ENCODE data around the gene PRPH.
"Not testable (repeated sequence)": the region's sequence is repeated elsewhere in the genome, so short reads cannot be mapped to it uniquely, and the experiment has no call there.

Gene PRPH

DNA sequence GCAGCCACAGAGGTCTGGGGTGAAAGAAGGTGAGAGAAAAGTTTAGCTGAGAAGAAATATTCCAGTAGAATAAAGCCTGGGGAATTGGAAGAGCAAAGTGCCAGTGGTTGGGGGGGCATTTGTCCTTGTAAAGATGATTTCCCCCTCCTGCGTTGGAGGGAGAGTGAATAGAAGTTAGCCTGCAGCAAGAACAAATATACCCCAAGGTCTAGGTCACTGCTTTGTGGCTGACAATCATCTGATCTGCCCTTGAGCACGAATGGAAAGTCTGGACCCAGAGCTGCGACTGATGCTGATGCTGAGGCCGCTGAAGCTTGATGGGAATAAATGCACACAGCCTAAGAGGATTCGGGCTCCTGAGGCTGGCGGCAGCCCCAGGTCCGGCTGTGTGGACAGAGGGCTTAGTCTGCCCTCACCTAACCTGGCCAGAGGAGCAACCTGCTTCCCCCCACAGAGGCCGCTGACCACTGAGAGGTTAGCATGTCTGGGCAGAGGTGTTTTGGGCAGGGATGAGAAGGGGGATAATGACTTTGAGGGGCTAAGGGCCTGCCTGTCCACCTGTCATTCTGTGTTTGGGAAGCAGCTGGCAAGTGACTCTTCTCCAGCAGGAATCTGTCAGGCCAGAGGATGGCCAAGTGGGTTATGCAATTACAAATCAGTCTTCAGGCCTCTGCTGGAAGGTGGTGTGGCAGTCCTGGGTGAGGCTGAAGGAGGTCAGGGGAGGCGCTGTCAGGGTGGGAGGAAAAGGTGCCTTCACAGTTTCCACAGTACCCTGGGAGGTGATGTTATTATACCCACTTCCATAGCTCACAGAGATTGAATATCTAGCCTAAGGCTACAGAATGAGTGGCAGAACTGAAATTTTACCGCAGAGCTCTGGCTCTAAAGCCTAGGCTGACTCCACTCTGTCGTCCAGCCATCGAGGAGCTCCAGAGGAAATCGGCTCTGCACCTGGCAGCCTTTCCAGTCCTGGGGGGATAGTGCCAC is 18.4 kb upstream of the PRPH start:
- DNase-seq (ENCODE audit: low read depth): no peak

DNA sequence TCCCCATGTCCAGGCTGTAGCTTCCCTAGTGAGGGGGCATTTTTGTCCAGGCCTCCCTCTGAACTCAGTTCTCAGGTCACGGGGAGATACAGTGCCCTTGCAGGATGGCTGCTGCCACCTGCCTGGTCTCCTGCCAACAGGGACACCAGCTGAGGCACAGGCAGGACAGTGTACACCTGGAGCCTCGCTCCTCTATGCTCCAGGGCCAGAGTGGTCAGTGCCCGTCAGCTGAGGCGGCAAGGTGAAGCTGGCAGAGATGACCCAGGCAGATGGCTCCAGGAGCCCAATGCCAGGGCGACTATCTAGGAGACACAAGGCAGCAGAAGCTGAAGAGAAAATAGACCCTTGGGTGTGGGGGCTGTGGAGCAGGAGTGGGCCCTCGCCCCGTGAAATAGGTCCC is 17.5 kb upstream of the PRPH start:
- DNase-seq (ENCODE audit: low read depth): no peak

DNA sequence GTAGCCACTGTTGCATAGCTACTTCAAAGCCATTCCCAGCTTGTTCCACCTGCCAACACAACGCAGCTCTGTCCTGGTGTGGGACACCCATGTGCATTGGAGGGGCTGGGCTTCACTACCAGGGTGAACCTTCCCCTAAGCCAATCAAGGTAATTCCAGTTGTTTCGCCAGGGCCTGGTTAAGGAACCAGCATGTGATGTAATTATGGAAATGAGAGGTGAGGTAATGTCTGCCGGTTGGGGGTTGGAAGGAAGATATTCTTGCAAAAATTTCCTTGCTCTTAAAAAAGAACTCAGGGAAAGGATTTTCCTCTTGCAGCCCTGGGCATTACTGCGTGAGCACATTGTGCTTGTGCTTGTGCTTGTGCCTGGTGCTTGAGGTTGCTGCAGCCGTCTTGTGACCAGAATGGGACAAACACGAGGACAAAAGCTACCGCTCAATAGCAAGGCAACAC is 15.2 kb upstream of the PRPH start:
- DNase-seq (ENCODE audit: low read depth): no peak

DNA sequence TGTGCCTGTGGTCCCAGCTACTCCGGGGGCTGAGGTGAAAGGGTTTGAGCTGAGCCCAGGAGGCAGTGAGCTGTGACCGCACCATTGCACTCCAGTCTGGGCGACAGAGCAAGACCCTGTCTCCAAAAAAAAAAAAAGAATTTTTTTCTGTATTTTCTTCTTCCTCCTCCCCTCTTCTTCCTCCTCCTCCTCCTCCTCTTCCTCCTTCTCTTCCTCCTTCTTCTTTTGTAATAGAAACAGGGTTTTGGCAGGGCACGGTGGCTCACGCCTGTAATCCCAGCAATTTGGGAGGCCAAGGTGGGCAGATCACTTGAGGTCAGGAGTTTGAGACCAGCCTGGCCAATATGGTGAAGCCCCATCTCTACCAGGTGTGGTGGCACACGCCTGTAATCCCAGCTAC is 14.4 kb upstream of the PRPH start:
- DNase-seq (ENCODE audit: low read depth): not testable (repeated sequence)

DNA sequence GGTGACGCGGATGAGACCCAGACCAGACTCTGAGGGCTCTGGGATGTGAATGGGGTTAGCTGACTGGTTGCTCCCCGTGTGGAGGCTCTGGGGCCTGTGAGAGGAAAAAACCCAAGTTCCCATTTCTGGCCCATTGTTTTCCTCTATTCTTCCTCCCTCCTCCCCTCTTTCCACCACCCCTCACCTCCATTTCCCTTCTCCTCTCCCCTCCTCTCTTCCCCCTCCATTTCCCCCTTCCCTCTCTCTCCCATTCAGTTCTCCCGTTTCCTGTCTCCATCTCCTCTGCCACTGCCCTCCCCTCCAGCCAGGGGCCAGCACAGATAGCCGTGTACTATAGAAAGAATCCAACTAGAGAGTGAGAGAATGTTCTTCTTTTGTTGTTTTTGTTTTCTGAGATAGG is 12.6 kb upstream of the PRPH start:
- DNase-seq (ENCODE audit: low read depth): no peak

DNA sequence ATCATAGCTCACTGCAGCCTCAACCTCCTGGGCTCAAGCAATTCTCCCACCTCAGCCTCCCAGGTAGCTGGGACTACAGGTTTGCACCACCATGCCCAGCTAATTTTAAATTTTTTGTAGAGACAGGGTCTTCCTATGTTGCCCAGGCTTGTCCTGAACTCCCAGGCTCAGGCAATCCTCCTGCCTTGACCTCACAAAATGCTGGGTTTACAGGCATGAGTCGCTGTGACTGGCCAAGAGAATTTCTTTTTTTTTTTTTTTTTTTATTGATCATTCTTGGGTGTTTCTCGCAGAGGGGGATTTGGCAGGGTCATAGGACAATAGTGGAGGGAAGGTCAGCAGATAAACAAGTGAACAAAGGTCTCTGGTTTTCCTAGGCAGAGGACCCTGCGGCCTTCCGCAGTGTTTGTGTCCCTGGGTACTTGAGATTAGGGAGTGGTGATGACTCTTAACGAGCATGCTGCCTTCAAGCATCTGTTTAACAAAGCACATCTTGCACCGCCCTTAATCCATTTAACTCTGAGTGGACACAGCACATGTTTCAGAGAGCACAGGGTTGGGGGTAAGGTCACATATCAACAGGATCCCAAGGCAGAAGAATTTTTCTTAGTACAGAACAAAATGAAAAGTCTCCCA is 12.1 kb upstream of the PRPH start:
- DNase-seq (ENCODE audit: low read depth): not testable (repeated sequence)

DNA sequence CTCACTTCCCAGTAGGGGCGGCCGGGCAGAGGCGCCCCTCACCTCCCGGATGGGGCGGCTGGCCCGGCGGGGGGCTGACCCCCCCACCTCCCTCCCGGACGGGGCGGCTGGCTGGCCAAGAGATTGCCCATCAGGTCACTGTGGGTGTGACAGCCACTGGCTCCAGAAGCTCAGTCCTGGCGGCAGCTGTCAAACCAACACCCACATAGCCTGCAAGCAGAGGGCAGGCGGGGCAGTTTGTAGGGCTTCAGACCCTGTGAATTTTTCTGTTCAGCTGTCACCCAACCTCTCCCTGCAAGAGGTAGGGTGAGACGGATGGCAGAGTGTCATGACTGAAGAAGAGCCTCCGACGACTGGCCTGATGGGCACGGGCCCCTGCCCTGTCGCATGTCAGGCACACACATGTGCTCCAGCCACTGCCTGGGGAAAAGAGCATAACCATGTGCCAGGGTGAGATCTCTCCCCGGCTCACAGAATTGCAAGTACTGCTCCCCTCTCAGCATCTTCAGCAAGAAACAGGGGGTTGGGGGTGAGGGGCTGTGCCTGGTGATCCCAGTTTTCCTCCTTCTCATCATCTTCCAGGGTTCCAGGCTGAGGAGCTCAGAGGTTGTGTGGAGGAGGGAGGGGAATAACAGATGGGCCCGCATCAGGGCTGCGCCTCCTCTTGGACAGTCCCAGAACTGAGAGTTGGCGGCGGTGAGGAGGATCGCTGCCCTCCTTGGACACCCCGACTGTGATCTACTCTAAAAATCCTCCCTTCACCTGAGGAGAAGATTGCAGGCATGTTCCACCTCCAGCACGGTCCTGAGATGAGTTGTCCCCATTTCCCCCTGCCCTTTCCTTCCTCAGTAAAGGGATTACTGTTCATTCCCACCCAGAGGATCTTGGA is 11.2 kb upstream of the PRPH start:
- no peak for DNase-seq (ENCODE audit: low read depth)

DNA sequence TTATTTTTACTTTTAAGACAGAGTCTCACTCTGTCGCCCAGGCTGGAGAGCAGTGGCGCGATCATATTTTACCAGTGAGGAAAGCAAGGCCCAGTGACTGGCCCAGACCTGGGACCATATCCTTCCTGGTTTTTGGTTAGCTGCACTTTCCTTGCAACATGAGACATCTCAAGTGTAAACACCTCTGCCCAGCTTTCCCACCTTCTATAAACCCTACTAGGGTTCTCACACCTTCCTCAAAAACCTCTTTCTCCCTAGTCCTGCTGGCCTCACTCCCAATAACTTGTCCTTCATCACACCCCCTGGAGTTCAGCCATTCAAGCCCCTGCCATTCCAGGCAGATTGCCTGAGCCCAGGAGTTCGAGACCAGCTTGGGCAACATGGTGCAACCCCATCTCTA is 10.3 kb upstream of the PRPH start:
- DNase-seq (ENCODE audit: low read depth): no peak

DNA sequence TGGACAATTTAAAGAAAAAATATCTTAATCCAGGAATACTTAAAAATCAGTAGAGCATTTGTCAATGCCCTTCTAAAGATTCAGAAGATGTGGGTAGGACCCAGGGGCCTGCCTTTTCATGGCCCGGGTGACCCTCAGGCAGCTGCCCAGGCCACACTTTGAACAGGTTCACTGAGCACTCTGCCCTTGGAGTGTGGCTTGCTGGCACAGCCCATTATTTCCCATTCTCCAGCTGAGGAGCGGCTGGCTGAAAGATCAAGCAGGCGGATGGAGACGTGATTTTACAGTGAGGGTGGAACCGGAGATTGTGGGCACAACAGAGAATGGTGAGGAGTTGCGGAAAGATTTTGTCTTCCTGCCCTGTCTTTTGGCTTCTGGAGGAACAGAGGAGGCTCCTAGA is 7.1 kb upstream of the PRPH start:
- DNase-seq (ENCODE audit: low read depth): no peak

DNA sequence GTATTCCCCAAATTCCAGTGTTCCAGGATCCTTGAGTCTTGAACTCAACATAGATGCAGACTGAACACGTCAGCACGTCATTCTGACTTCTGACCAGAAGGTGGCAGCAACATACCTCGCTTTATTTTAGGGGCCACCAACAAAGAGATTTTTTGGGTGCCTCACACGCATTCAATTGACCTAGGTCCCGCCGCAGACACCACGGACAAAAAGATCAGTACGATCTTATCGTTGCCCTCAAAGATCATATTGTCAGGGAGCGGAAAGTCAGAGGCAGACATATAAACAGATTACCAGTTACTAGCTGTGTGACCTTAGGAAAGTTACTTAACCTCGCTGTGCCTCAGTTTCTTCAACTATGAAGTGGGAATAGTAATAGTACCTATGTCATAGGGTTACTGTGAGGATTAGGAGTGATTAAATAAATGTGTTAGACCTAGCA is 6.5 kb upstream of the PRPH start:
- DNase-seq (ENCODE audit: low read depth): peak; percentile 54

DNA sequence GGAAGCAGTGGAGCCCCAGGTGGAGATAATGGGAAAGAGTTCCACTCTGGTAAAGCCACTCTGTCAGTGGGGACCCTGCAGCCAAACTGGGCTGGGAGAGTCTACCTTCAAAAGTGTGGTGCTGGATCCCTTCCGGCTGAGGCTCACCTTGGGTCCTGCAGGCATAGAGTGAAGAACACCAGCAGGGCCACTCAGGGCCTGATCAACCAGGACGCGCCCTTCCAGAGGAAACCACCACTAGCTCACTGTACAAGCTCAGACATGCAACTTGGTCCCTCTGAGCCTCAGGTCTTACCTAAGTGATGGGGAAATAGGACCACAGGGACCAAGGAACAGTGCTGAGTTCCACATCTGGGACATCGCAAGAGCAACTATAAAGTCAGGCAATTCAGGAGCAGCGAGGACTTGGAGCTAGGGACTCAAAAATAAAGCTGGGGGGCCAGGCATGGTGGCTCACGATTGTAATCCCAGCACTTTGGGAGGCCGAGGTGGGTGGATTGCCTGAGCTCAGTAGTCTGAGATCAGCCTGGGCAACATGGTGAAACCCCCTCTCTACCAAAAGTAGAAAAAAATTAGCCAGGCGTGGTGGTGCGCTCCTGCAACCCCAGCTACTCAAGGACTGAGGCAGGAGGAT is 5.9 kb upstream of the PRPH start:
- no peak for DNase-seq (ENCODE audit: low read depth)

DNA sequence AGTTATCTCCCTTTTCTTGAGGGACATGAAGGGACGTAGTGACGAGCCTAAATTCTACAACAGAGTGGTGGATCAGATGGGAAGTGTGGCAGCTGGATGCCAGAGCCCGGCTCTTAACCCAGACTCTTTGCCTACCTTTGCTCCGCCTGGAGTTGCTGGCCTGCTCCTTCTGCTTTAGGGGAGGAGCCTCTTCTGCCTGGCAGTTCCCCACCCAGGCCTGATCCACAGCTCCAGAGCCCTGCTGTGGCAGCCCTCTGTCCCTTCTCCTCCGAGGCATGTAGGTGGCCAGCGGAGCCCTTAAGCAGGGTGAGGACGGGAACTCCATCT is 2.3 kb upstream of the PRPH start:
- DNase-seq (ENCODE audit: low read depth): no peak

DNA sequence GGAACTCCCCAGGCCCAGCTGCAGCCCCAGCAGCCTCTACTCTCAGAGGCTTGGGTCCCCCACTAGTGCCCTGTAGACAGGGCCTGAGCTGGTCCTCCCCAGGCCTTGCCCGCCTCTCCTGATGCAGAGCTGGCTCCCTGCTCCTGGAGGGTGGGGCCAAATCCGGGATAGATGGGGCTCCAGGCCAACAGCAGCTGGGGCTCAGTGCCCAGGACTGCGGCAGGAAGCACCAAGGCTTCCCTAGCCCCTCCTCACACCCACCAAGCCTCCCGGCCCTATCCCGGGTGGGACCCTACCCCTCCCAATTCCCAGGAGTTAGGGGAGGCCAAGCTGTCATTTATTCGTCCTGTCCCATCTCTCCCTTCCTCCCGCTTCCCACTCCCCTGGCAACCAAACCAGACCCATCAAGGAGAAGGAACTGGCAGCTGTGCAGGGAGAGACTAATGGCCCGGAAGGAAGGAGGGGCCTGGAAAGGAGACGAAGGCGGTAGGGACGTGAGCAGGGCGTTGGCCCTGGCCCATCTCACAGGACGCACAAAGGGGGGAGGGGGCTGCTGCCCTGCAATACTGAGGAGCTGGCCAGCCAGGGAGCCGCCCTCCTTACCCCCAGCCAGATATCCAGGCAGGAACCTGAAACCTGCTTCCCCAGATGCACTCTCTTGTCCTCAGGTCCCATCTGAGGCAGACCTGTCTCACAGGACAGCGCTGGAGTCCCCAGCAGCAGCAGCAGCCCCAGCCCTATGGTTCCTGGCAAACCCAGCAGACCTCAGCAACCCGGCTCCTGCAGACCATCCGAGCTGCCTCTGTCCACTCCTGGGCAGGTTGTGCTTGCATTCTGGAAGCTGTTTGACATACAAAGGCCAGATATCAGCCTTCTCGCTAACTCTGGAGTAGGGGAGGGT is 1.6 kb upstream of the PRPH start:
- no peak for DNase-seq (ENCODE audit: low read depth)

DNA sequence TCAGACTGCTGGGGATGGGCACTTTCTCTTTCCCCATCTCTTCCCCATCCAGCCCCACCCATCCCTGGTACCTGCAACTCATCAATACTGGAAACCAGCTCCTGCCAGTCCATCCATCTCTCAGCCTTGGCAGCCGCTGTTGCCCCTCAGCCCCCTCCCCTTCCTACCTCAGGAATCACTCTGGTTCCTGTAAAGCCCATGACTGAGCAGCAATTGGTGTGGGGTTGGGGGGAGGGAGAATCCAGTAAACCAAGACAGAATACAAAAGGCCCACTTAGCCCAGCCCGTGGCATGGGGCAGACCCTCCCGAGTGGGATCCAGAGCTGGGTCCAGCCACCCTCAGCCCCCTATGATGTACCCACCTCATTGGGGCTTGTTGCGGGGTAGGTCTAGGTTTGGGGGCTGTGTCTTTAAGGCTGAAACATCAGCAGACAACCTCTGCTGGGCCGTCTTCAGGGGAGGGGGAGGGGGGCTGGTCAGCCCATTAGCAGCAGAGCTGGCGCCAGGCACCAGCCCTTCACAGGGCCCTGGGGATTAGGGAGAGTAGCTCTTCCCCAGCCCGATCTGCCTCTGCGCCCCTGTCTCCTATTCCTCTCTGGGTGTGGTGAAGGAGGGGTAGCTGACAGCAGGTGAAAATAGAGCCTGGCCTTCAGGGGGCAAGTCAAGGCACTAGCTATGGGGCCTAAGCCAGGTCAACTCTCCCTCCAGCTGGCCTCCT is 702 bp upstream of the PRPH start:
- DNase-seq (ENCODE audit: low read depth): no peak

DNA sequence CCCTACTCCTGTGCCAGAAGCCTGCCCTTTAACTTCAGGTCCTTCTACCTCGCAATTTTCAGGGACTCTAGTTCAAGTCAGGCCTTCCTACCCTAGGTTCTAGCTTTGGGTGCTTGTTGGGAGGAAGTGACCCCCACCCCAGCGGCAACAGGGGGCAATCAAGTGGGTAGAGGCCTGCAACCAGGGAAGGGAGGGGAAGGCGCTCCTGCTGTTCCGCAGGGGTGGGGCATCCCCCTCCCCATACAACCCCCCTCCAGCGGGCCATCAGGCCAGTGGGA is 204 bp upstream of the PRPH start:
- no peak for DNase-seq (ENCODE audit: low read depth)

DNA sequence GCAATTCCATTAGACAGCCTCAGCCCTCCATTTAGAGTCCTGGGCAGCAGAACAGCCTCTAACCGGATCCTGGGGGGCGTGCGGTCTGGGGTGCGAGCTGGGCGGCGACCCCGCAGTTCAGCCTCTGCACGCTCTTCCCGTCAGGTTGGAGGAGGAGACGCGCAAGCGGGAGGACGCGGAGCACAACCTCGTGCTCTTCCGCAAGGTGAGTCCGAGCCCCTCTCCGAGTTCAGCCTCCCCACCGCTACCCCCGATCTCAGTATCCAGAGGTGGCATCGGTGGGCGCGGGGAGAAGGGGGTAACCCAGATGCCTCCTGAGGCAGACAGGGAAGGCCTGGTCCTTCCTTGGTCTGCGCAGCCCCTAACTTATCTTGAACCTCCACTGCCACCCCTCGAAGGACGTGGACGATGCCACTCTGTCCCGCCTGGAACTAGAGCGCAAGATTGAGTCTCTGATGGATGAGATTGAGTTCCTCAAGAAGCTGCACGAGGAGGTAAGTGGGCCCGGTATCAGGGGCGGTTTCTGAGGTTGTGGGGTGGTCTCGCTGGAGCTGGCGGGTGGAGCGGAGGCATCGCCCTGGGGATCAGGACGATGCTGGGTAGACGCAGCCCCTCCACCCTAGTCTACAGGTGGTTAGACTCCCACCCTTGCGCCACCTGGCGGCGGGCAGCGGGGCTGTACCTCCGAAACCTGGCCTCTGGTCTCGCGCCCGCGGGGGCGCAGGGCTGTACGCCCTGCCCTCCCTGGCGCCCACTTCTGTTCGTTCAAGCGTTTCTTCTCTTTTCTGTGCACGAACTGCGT is 1.3 kb downstream of the PRPH start:
- DNase-seq (ENCODE audit: low read depth): peak; percentile 41

DNA sequence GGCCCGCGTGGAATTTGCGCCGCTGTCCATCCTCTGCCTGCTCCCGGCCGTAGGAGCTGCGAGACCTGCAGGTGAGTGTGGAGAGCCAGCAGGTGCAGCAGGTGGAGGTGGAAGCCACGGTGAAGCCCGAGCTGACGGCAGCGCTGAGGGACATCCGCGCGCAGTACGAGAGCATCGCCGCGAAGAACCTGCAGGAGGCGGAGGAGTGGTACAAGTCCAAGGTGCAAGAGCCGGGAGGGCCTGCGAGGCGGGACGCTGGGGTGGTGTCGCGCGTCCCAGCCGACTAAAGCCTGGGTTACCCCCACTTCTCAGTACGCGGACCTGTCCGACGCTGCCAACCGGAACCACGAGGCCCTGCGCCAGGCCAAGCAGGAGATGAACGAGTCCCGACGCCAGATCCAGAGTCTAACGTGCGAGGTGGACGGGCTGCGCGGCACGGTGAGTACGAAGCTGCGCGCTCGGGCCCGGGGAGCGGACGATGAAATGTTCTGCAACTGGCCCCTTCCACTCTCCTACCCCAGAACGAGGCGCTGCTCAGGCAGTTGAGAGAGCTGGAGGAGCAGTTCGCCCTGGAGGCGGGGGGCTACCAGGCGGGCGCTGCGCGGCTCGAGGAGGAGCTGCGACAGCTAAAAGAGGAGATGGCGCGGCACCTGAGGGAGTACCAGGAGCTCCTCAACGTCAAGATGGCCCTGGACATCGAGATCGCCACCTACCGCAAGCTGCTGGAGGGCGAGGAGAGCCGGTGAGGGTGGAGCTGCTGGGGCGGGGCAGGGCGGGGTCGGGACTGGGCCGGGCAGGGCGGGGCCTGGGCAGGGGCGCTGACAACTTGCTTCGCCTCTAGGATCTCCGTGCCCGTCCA is 2.1 kb downstream of the PRPH start:
- no peak for DNase-seq (ENCODE audit: low read depth)

DNA sequence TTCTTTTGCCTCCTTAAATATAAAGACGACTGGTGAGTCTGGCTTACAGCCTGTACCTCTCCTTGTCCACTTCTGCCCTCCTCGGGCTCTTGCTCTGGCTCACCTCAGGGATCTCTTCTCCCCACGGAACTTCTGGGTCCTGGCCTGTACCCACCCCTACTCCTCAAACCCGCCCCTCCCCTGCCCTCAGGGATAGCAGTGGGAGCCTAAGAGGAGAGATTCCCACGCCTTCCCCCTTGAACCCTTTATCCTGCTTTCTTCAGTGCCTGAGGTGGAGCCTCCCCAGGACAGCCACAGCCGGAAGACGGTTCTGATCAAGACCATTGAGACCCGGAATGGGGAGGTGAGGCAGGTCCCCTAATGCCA is 2.7 kb downstream of the PRPH start:
- no peak for DNase-seq (ENCODE audit: low read depth)

DNA sequence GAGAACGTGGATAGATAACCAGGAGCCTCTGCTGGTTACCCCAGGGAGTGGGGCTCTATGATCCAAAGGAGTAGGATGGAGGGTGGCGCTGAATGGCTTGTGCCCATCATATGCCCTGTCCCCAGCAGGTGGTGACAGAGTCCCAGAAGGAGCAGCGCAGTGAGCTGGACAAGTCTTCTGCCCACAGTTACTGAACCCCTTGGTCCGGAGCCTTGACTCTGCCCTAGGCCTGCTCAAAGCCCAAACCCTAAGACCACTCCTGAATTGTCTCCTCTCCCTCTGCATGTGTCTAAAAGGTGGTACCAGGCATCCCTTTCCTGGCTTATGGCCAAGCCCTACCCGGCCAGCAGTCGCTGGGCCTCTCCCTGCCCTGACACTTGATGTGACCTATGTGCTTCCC is 3.2 kb downstream of the PRPH start:
- no peak for DNase-seq (ENCODE audit: low read depth)

All from activated gamma-delta T cell treated with anti-CD3 and anti-CD28 coated beads, Interleukin-2, amount 50 U/mL, for 16 hours (primary cell).